Body of pancreas (tissue), 4 donors: Measurements from ENCODE around the gene YY1.

Source experiments
- POLR2A ChIP-seq, 3 donors: fragments of 450-650 bp; IDR thresholded peaks; one replicate each; pipeline ENCODE4 v1.6.1; 2016; ENCODE audit warnings: antibody characterized with exemption in 3 of 3, mild to moderate bottlenecking in 2 of 3
- TF ChIP-seq, protein P1 (sequence below), 7 experiments: fragments of 450-650 bp in 4 of 7; fragments of 200-600 bp in 3 of 7; sonication (generic) in 3 of 7; IDR thresholded peaks; one replicate each; pipeline ENCODE4 v1.5.1; 2016 to 2019; ENCODE audit warnings: antibody characterized with exemption in 7 of 7

DNA sequence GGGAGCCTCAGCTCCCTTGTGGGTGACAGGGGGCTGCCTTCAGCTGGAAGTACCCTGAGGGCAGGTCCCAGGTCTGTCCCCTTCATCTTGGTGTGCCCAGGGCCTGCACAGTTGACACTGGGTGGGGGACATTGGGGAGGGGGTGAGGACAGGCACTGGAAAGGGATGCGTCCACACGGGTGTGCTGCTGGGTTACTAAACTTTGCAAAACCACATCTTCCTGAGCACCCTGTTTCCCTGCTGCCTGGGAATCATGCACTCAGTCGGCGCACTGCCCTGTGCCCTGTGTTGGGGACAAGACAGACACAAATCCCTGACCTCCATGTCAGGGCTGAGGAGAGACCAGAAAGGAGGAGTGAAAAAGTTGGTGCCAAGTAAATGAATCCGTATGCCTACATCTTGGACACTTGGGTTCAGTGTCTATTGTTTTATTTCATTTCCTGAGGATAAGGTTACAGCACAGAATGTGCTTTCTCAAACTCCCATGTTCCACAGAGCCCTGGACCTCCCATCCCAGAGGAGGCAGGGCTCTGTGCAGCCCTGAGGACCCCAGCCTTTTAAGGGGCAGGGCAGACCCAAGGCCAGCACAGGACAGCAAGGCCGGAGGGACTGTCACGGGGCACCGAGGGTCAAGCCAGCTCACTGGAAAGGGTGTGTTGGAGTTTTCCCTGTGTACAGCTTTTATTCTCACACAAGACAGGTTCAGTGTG is 70.2 kb downstream of the YY1 start:
- TF ChIP-seq, protein P1, sequence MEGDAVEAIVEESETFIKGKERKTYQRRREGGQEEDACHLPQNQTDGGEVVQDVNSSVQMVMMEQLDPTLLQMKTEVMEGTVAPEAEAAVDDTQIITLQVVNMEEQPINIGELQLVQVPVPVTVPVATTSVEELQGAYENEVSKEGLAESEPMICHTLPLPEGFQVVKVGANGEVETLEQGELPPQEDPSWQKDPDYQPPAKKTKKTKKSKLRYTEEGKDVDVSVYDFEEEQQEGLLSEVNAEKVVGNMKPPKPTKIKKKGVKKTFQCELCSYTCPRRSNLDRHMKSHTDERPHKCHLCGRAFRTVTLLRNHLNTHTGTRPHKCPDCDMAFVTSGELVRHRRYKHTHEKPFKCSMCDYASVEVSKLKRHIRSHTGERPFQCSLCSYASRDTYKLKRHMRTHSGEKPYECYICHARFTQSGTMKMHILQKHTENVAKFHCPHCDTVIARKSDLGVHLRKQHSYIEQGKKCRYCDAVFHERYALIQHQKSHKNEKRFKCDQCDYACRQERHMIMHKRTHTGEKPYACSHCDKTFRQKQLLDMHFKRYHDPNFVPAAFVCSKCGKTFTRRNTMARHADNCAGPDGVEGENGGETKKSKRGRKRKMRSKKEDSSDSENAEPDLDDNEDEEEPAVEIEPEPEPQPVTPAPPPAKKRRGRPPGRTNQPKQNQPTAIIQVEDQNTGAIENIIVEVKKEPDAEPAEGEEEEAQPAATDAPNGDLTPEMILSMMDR (IDR thresholded peaks at IDR 0.05): no peak
- TF ChIP-seq POLR2A (IDR thresholded peaks at IDR 0.05): no peak
